Stomach (tissue), 4 donors: Measurements from ENCODE around the gene CD74.

Experiments
- CTCF ChIP-seq, 7 experiments: fragments of 450-650 bp in 4 of 7; fragments of 200-600 bp in 3 of 7; sonication (generic) in 3 of 7; IDR thresholded peaks; one replicate each; pipeline ENCODE4 v1.5.1; 2016 to 2019; ENCODE audit warnings: antibody characterized with exemption in 7 of 7, control low read depth in 2 of 7, mild to moderate bottlenecking in 1 of 7
- EP300 ChIP-seq: sonication (generic); formaldehyde crosslinking; IDR thresholded peaks from one replicate; pipeline ENCODE4 v1.6.1; 2017; ENCODE audit warnings: antibody characterized with exemption
- POLR2A ChIP-seq, 4 donors: fragments of 450-650 bp; IDR thresholded peaks; one replicate each; pipeline ENCODE4 v1.6.1; 2016; ENCODE audit warnings: antibody characterized with exemption in 4 of 4, control low read depth in 2 of 4, mild to moderate bottlenecking in 1 of 4, moderate library complexity in 1 of 4
- POLR2AphosphoS5 ChIP-seq, 3 donors: sonication (generic); formaldehyde crosslinking; IDR thresholded peaks; one replicate each; pipeline ENCODE4 v1.6.1; 2016; ENCODE audit warnings: antibody characterized with exemption in 3 of 3

GRCh38 chr5:150358261-150359095, 54.2 kb downstream of the CD74 start:
- TF ChIP-seq POLR2A (IDR thresholded peaks at IDR 0.05) (no peak), POLR2AphosphoS5 (IDR thresholded peaks at IDR 0.05) (no peak), CTCF (IDR thresholded peaks at IDR 0.05) (no peak), EP300 (no peak)
